Measurements from ENCODE around the gene GRM2.

The GRM2 gene

GRCh38 chr3:51706021-51706485 is 815 bp upstream of the GRM2 start:
- DNase-seq = no peak

GRCh38 chr3:51708216-51708845 is 1.5 kb downstream of the GRM2 start:
- no peak for DNase-seq

DNA sequence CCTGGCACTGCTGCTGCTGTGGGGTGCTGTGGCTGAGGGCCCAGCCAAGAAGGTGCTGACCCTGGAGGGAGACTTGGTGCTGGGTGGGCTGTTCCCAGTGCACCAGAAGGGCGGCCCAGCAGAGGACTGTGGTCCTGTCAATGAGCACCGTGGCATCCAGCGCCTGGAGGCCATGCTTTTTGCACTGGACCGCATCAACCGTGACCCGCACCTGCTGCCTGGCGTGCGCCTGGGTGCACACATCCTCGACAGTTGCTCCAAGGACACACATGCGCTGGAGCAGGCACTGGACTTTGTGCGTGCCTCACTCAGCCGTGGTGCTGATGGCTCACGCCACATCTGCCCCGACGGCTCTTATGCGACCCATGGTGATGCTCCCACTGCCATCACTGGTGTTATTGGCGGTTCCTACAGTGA is 2.1 kb downstream of the GRM2 start:
- no peak for DNase-seq

DNA sequence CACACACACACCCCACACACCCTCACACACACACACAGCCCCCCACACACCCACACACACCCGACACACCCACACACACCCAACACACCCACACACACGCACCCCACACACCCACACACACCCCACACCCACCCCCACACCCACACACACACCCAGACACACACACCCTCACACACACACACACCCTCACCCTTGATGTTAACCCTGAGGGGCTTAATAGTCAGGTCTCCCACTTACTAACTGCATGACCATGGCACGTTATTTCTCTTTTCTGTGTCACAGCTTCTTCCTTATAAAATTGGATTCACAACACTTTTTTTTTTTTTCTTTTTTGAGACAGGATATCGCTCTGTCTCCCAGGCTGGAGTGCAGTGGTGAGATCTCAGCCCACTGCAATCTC is 2.8 kb downstream of the GRM2 start:
- DNase-seq = no peak

GRCh38 chr3:51710631-51711351 is 3.9 kb downstream of the GRM2 start:
- no peak for DNase-seq

DNA sequence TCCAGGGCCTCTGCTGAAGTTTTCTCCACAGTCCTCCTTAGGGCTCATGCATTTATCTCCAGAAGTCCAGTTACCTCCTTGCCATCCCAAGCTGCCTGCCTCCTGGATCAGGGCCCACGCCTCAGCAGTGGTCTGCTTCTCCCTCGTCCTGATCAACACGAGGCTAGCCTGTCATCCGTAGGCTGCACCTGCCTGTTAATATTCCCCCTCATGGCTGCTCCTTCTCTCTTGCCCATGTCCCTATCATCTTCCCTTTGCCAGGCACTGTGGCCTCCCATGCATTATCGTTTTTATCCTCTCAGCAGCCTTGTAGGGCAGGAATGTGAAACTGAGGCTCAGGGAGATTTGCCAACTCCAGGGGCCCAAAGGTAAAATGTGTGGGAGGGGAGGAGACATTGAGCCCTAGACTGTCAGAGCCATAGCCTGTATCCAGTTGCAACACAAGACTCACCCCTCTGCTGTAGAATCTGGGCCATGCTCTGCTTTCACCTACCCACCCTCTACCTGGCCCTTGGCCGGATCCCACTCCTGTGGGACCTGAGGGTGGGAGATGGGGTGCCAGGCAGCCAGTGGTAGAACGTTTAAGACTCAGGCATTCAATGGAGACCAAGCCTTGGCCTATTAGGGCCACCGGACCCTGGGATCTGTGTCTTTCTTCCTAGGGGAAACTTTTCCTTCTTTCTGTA is 4.6 kb downstream of the GRM2 start:
- no peak for DNase-seq

DNA sequence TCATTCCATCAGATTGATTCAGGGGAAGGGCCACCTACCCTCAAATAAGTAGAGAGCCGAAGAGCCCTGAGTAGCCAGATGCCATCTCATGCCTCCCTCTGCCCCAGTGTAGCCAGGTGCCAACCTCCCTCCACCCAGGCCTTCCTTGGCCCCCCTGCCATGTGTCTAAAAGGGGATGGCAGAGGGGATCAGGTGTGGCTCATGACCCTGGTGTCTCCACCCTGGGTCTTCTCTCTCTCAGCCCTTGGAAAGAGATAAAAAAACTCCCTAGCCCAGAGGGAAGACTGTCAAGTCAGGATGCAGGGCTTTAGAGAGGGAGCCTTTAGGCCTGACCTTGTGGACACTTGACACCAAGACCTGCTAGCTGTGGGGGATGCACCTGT is 5.2 kb downstream of the GRM2 start:
- no peak for DNase-seq

DNA sequence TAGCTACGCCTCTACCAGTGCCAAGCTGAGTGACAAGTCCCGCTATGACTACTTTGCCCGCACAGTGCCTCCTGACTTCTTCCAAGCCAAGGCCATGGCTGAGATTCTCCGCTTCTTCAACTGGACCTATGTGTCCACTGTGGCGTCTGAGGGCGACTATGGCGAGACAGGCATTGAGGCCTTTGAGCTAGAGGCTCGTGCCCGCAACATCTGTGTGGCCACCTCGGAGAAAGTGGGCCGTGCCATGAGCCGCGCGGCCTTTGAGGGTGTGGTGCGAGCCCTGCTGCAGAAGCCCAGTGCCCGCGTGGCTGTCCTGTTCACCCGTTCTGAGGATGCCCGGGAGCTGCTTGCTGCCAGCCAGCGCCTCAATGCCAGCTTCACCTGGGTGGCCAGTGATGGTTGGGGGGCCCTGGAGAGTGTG is 5.7 kb downstream of the GRM2 start:
- DNase-seq = no peak

DNA sequence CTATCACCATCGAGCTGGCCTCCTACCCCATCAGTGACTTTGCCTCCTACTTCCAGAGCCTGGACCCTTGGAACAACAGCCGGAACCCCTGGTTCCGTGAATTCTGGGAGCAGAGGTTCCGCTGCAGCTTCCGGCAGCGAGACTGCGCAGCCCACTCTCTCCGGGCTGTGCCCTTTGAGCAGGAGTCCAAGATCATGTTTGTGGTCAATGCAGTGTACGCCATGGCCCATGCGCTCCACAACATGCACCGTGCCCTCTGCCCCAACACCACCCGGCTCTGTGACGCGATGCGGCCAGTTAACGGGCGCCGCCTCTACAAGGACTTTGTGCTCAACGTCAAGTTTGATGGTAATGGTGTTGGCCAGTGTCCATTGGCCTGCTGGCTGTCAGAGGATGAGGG is 6.1 kb downstream of the GRM2 start:
- DNase-seq = no peak

DNA sequence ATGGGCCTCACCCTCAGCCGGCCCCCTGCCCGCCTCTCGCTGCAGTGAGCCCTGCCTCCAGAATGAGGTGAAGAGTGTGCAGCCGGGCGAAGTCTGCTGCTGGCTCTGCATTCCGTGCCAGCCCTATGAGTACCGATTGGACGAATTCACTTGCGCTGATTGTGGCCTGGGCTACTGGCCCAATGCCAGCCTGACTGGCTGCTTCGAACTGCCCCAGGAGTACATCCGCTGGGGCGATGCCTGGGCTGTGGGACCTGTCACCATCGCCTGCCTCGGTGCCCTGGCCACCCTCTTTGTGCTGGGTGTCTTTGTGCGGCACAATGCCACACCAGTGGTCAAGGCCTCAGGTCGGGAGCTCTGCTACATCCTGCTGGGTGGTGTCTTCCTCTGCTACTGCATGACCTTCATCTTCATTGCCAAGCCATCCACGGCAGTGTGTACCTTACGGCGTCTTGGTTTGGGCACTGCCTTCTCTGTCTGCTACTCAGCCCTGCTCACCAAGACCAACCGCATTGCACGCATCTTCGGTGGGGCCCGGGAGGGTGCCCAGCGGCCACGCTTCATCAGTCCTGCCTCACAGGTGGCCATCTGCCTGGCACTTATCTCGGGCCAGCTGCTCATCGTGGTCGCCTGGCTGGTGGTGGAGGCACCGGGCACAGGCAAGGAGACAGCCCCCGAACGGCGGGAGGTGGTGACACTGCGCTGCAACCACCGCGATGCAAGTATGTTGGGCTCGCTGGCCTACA is 8.5 kb downstream of the GRM2 start:
- DNase-seq = no peak

GRCh38 chr3:51715977-51716294 is 9.1 kb downstream of the GRM2 start:
- DNase-seq = no peak

DNA sequence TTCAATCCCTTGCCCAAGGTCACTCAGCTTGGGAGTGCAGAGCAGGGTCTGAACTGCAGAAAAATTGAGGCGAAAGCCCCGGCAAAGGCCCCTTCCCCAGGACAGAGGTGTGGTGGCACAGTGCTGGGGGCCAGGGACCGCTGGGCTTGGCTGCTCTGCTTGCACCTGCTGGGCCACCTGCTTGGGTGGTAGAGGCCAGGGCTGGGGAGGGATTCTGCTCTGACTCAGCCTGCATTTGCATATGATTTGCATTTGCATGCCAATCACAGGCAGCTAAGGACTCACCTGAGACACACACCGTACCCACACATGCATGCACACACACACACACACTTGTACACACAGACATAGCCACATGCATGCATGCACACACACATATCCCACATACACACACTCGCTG is 9.9 kb downstream of the GRM2 start:
- no peak for DNase-seq

DNA sequence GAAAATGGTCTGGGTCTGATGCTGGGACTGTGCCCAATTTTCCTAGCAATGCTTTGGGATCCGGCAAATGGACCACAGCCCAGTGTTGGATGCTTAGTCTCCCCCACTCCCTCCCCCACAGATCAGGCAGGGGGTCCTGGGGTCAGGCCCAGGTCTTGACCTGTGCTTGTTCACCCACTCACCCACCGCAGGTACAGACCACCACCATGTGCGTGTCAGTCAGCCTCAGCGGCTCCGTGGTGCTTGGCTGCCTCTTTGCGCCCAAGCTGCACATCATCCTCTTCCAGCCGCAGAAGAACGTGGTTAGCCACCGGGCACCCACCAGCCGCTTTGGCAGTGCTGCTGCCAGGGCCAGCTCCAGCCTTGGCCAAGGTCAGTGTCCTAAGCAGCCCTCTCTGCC is 10.6 kb downstream of the GRM2 start:
- no peak for DNase-seq

GRCh38 chr3:51717947-51718346 is 11.1 kb downstream of the GRM2 start:
- DNase-seq = no peak

GRCh38 chr3:51718547-51719409 is 11.9 kb downstream of the GRM2 start:
- peak; percentile 65 for DNase-seq

- DNase-seq = no peak
These were observed 12.7 kb downstream of the GRM2 start for GRCh38 chr3:51719410-51720025.

DNA sequence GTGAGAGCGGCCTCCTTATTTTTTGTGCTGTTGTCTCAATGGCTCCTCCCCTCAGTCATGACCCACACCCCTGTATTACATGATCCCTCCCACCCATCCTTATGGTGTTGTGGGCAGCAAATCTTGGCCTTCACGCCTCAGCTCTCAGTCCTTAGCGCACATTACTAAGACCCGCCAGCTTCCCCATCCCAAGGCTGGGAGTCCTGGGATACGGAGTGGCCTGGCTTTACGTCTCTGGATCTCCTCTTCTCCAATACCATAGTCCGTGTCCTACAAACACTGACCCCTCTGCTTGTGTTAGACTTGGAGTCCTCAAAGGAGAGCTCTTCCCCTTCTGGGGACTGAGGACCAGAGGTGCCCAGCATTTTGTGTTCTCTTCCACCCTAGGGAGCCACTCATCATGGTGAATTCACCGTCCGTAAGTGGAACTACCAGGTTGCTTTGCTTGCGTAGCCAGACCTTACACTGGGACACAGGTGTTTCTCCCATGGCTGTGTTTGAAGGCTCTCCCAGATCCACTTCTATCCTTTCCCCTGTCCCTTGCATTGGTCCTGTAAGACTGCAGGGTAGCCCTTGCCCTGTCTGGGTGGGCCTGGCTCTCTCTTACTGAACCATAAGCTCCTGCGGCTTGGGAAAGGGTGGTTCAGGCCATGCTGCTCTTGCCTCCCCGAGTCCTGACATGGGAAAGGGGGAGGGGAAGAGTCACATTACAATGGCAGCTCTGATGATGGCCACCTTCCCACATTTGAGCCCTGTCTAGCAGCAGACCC is 13.6 kb downstream of the GRM2 start:
- no peak for DNase-seq

DNA sequence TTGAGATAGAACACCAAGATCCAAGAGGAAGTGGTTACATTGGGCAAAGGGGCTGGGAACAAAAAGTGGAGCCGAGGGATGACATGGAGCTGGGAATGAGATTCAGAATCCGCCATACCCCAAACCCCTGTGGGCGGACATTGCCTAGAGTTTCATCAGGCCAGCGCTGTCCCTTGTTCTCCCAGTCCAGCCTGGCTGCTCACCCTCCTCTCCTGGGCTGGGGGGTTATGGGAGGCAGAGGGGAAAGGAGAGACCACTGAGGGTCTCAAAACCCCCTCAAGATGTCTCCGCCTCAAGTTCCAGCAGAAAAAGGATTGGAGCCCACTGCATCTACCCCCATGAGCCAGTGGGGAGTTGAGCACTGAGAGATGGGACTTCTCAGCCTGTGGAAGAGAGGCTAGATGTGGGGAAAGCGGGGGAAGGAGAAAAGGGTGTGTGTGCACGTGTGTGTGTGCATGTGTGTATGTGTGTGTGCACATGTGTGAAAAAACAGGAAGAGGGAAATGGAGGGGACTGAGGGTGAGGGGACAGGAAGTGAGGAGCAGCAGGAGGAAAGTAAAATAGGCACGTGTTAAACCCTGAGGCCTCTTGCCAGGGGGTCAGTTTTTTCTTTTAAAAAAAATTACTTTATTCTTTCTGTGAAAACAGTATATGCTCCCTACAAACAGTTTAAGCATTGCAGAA is 14.3 kb downstream of the GRM2 start:
- no peak for DNase-seq

GRCh38 chr3:51722362-51722761 is 15.5 kb downstream of the GRM2 start:
- no peak for DNase-seq

GRCh38 chr3:51727500-51727899 is 20.6 kb downstream of the GRM2 start:
- DNase-seq = no peak

Data from EL (cell line).